GM19324 (cell line): Measurements from ENCODE around the gene ATP5ME.
"Not testable (repeated sequence)": the region's sequence is repeated elsewhere in the genome, so short reads cannot be mapped to it uniquely, and the experiment has no call there.

Experiments
- ATAC-seq: cut with Tn5 transposase; IDR thresholded peaks from one replicate; pipeline ENCODE4 v1.9.1; 2021; ENCODE audit warnings: mild to moderate bottlenecking, moderate library complexity; ENCODE audit not compliant: unreplicated experiment, low FRiP score

The ATP5ME gene

GRCh38 chr4:673349-674091 lies 556 bp downstream of the ATP5ME start:
- ATAC-seq = no peak

- no peak for ATAC-seq
Measured at GRCh38 chr4:671769-672168, 2.3 kb downstream of the ATP5ME start.

DNA sequence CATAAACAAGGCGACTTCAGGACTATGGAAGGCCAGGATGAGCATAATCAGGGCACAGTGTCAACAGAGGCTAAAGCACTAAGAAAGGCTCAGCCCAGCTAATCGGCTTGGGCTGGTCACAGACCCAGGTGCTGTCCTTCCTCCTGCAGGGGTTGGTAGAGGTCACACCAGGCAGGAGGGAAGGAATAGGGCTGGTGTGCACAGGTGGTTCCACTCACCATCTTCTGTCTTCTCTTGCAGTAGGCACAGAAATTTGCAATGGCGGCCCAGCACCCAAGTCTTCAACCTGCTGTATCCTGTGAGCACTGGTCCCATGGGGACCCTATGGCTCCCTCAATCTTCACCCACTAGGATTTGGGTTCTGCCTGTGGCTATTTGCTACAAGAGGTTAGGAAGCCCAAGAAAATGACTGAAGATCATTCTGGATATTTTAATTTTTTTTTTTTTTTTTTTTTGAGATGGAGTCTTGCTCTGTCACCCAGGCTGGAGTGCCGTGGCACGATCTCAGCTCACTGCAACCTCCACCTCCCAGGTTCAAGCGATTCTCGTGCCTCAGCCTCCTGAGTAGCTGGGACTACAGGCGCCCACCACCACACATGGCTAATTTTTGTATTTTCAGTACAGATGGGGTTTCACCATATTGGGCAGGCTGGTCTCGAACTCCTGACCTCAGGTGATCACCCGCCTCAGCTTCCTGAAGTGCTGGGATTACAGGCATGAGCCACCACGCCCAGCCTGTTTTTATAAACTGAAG lies 4.1 kb downstream of the ATP5ME start:
- ATAC-seq = not testable (repeated sequence)

GRCh38 chr4:668219-668618 lies 5.9 kb downstream of the ATP5ME start:
- not testable (repeated sequence) for ATAC-seq

GRCh38 chr4:667545-667925 lies 6.5 kb downstream of the ATP5ME start:
- ATAC-seq = no peak

DNA sequence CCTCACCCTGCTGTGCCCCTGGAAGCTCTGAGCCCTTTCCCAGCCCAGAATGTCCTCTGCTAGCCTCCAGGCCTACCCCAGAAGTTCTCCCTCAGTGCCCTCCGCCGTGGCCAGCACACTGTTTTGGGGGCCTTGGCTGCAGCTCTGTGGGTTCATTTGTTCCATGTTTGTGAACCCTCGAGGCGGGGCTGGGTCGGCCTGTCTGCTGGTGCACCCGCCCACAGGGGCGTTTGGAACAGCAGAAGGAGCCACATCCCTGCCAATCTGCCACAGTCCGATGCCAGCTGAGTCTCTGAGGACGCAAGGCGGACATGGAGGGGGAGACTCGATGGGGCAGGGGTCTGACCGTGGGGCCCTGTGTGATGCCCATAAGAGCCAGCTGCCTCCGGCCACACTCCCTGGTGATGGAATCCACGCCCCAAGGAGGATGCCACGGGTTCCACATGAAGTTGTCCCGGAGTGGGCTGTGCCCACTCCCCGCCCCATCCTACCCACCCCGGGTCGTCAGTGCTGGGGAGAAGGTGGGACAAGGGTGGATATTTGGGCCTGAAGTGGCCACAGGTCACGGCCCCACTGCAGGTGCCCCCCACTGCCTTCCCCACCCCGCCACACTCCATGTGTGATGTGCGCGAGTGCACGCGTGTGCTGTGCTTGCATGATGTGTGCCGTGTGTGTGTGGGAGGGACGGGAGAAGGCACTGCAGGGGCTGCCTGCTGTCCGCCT lies 7.1 kb downstream of the ATP5ME start:
- ATAC-seq = no peak

DNA sequence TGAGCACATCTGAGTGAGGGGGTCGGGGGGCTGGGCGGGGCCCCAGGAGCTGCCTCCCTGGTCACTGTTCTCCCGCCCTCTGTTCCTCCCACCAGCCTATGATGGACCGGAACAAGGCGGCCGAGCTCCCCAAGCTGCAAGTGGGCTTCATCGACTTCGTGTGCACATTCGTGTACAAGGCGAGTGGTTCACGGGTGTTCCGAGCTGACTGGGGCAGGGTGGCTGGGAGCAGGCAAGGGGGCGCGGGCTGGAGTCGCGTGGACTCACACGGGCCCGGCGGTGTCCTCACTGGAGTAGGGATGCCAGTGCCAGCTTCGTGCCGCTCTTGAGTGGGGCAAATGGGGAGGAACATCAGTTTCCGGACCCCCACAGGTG lies 7.7 kb downstream of the ATP5ME start:
- no peak for ATAC-seq

DNA sequence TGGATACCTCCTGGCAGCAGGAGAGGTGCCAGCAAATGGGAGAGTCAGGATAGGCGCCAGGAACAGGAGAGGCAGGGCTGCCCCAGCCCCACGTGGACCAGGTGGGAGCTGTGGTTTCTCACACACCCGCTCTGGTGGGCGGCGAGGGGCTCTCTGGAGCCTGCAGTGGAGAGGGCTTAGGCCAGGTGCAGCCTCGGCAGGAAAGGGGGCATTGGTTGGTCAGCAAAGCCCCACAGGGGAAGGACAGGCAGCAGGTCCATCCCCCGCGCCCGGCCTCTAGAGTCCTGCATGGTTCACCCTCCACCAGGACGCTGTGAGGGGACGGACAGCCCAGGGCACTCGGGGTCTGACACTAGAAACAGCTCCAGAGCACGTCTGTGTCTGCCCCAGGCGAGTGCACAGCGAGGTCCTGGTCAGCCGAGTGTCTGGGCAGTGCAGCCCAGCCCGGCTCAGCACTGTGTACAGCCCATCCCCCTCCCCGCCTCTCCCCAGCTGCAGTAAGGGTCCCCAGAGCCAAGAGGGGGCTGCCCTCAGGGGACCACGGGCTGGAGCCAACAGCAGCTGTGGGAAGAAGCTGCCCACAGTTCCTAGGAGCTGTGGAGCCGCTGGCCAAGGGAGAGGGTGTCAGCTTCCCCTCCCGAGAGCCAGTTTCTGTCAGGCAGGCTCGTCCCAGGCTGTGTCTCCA lies 8.2 kb downstream of the ATP5ME start:
- no peak for ATAC-seq

DNA sequence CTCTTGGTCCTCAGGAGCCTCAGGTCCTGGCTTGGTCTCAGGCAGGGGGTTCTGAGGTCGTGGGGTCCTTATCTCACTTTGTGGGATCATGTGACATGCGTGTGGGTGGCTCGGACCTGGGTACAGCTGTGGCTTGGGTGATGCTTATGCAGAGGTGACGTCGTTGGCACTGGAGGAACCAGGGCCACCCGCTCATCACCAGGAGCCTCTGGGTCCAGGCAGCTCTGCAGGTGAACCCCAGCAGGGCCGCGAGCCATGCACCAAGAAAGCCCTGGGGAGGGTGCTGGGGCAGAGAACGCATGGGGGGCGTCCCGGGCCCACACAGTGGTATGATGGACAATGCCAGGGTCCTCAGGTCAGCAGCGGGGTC lies 8.7 kb downstream of the ATP5ME start:
- ATAC-seq = no peak

- ATAC-seq = no peak
Measured at GRCh38 chr4:664713-665231, 9.3 kb downstream of the ATP5ME start.

DNA sequence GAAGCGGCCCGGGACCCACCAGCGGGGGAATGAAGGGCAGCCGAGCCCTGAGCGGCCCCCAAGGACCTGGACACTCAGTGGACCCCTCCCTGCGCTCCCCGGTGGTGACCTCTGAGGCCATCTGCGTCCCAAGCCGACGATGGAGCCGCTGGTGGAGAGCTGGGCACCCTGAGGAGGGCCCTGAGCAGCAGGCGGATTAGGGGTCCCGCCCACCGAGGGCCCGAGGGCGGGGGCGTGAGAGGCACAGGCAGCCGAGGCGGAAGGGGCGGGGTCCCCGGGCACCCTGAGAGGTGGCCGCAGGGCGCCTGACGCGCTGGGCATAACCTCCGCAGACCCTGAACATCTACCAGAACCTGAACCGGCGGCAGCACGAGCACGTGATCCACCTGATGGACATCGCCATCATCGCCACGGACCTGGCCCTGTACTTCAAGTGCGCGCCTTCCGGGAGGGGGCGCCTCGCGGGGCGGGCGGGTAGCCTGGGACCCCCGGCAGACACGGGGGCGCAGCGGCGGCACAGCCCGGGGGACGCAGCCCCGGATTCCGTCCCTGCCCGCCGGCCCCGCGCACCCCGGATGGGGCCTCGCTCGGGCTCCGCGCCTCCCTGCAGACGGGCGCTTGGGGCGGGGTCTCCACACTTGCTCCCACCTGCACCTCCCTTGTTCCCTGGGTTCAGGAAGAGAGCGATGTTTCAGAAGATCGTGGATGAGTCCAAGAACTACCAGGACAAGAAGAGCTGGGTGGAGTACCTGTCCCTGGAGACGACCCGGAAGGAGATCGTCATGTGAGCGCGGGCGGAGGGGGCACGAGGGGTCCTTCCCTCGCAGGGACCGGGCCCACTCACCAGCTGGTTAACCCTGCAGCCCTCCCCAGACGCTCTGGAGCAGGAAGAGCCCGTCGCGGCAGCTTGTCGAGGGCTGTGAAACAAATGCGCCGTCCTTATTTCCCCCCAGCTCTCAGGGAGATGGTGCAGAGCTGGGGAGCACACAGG lies 10.3 kb downstream of the ATP5ME start:
- ATAC-seq = no peak

GRCh38 chr4:663046-663437 lies 11.0 kb downstream of the ATP5ME start:
- ATAC-seq = no peak

- no peak for ATAC-seq
Measured at GRCh38 chr4:661881-662761, 12.0 kb downstream of the ATP5ME start.

- ATAC-seq = no peak
Measured at GRCh38 chr4:661231-661630, 12.8 kb downstream of the ATP5ME start.

- no peak for ATAC-seq
Measured at GRCh38 chr4:660401-660800, 13.7 kb downstream of the ATP5ME start.

GRCh38 chr4:659851-660250 lies 14.2 kb downstream of the ATP5ME start:
- no peak for ATAC-seq

DNA sequence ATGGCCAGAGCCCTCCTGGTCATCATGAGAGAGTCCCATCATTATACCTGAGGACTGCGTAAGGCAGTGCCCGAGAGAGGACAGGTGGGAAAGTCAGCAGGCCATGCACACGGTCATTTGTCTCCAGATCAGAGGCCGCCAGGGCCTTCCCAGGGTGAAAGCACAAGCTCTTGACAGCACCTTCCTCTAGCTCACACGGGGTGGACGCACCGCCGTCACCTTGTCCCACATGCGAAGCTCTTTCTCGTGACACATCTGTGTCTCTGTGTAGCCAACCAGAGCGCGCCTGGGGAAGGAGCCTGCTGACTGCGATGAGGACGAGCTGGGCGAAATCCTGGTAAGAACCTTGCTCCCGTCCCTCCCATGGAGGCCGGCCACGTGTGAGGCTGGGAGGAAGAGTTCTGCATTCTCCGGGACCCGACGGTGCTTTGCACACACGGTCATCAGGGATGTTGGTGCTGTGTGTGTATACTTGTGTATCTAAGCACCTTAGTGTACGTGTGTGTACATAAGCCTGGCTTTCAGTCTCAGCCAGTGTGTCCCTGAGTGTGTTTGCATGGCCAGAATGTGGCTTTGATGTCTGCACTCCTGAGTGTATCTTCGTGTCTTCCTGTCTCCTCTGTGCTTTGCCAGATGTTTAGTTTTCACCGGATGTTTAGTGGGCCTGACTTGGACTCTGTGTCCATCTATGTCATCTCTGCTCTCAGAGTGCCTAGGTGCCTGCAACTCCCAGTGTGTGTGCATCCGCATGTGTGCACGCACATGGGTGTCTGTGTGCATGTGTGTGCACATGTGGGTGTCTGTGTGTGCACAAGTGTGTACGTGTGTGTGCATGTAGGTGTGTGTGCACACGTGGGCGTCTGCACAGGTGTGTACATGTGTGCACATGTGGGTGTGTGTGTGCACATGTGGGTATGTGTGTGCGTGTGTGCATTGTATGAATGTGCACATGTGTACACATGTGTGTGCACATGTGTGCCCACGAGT lies 15.1 kb downstream of the ATP5ME start:
- ATAC-seq = no peak
